K562 (cell line): ENCODE data around the gene NR6A1. TPM values are rescaled to one million over a fixed set of nuclear protein-coding genes. Genes with fewer than 3 reads are reported as not detected.
A peak's percentile ranks its signal among the peaks of the same experiment; 100 is the strongest.

Source experiments
- CCNT2 ChIP-seq: IDR thresholded peaks from 2 replicates; pipeline ENCODE4 v1.6.1; 2011; ENCODE audit warnings: borderline replicate concordance, low read depth, mild to moderate bottlenecking, moderate library complexity, mixed read lengths, low read length; ENCODE audit not compliant: insufficient read length; ENCODE audit errors: extremely low read depth
- CREB1 ChIP-seq, 2 experiments: sonication (generic) in 1 of 2; formaldehyde crosslinking in 1 of 2; IDR thresholded peaks; 2 replicates each; pipeline versions ENCODE4 v1.6.1 to v1.8.0; 2012 to 2022; ENCODE audit warnings: inconsistent platforms in 1 of 2, mild to moderate bottlenecking in 1 of 2, missing genetic modification reagents in 1 of 2, moderate library complexity in 1 of 2
- CTBP1 ChIP-seq: fragments of 450-650 bp; IDR thresholded peaks from 2 replicates; pipeline ENCODE4 v1.6.1; 2016; ENCODE audit warnings: borderline replicate concordance
- ESRRA ChIP-seq: fragments of 450-650 bp; IDR thresholded peaks from 2 replicates; pipeline ENCODE4 v1.6.1; 2014; ENCODE audit warnings: low read depth, mild to moderate bottlenecking, moderate library complexity, borderline replicate concordance
- FOXM1 ChIP-seq, 2 experiments: fragments of 450-650 bp in 1 of 2; sonication (generic) in 1 of 2; formaldehyde crosslinking in 1 of 2; IDR thresholded peaks; 2 replicates each; pipeline versions ENCODE4 v1.6.1 to v1.9.0; 2017 to 2022; ENCODE audit warnings: low read depth in 2 of 2, mild to moderate bottlenecking in 2 of 2, missing genetic modification reagents in 1 of 2, moderate library complexity in 1 of 2
- POLR2G ChIP-seq: fragments of 200-400 bp; formaldehyde crosslinking; IDR thresholded peaks from 2 replicates; pipeline ENCODE4 v1.6.1; 2017; ENCODE audit warnings: low read depth, mild to moderate bottlenecking, antibody characterized with exemption, low read length, moderate library complexity
- PTBP1 ChIP-seq: fragments of 200-400 bp; formaldehyde crosslinking; IDR thresholded peaks from 2 replicates; pipeline ENCODE4 v1.6.1; 2017; ENCODE audit warnings: low read depth, low read length
- RBM22 ChIP-seq: fragments of 200-400 bp; formaldehyde crosslinking; IDR thresholded peaks from 2 replicates; pipeline ENCODE4 v1.6.1; 2018; ENCODE audit warnings: low read length, low read depth; ENCODE audit not compliant: poor library complexity, severe bottlenecking
- SMAD4 ChIP-seq: fragments of 250-450 bp; sonication (Bioruptor Pico); conservative IDR thresholded peaks from 2 replicates; pipeline ENCODE4 v1.8.0; 2021; ENCODE audit warnings: inconsistent platforms, mild to moderate bottlenecking, moderate library complexity
- SRF ChIP-seq, 2 experiments: fragments of 250-450, 450-650 bp in 1 of 2; sonication (Bioruptor Pico) in 1 of 2; sonication (generic) in 1 of 2; formaldehyde crosslinking; IDR thresholded peaks; 2 replicates each; pipeline versions ENCODE4 v1.5.0 to v1.5.1; 2020 to 2022; ENCODE audit warnings: mild to moderate bottlenecking in 1 of 2, missing genetic modification reagents in 1 of 2
- TAL1 ChIP-seq: fragments of 450-650 bp; IDR thresholded peaks from 2 replicates; pipeline ENCODE4 v1.6.1; 2016; ENCODE audit warnings: mild to moderate bottlenecking
- YY1 ChIP-seq, 3 experiments: IDR thresholded peaks; 2 replicates each; pipeline ENCODE4 v1.6.1; 2011; ENCODE audit warnings: low read length in 2 of 3, mild to moderate bottlenecking in 2 of 3, moderate library complexity in 2 of 3, borderline replicate concordance in 1 of 3, control low read depth in 1 of 3, low read depth in 1 of 3; ENCODE audit not compliant: insufficient read depth in 3 of 3, insufficient replicate concordance in 2 of 3, control insufficient read depth in 1 of 3, insufficient read length in 1 of 3; ENCODE audit errors: extremely low read depth in 1 of 3
- ZBTB1 ChIP-seq: sonication (generic); formaldehyde crosslinking; IDR thresholded peaks from 2 replicates; pipeline ENCODE4 v1.8.1; 2023; ENCODE audit warnings: missing genetic modification reagents, low read depth, mild to moderate bottlenecking, borderline replicate concordance
- ZBTB17 ChIP-seq: fragments of 450-650 bp; formaldehyde crosslinking; IDR thresholded peaks from 2 replicates; pipeline ENCODE4 v1.4.0; 2020; ENCODE audit warnings: mild to moderate bottlenecking
- ZNF175 ChIP-seq: fragments of 200-800 bp; sonication (Bioruptor generic); IDR thresholded peaks from 2 replicates; pipeline ENCODE4 v1.6.1; 2016; ENCODE audit warnings: low read depth, mild to moderate bottlenecking, missing genetic modification characterization, missing compliant biosample characterization
- ZNF263 ChIP-seq: sonication (generic); formaldehyde crosslinking; IDR thresholded peaks from 2 replicates; pipeline ENCODE4 v1.8.0; 2022; ENCODE audit warnings: mild to moderate bottlenecking, missing genetic modification reagents, borderline replicate concordance
- polyA plus RNA-seq, 8 experiments: library from polyadenylated mRNA; depleted of rRNA in 4 of 8; stranded (reverse) in 5 of 8; unstranded in 3 of 8; fragments of >200 nt; fragmentation: Nextera tagmentation in 2 of 8; fragmentation: Illumina TruSeq in 1 of 8; extraction: Ambion mirVana in 2 of 8; extraction: Trizol in 1 of 8; gene quantifications; 2 replicates each; pipeline versions ENCODE4 v1.2.1 to v1.2.3, GENCODE V29; 2011 to 2014; ENCODE audit warnings: inconsistent platforms in 1 of 8, missing spikeins in 1 of 8
- total RNA-seq, 7 experiments: library from RNA; depleted of rRNA in 6 of 7; stranded (reverse); fragments of >200 nt in 6 of 7; fragmentation: Illumina TruSeq in 2 of 7; extraction: Trizol in 2 of 7; gene quantifications; 2 replicates each; pipeline versions ENCODE4 v1.2.1 to v1.2.3, GENCODE V29; 2011 to 2021; ENCODE audit warnings: low replicate concordance in 1 of 7
- TF ChIP-seq, protein P1 (sequence below), 3 experiments: fragments of 200-800 bp in 1 of 3; sonication (Bioruptor generic) in 1 of 3; sonication (generic) in 1 of 3; formaldehyde crosslinking in 1 of 3; IDR thresholded peaks; 2 replicates each; pipeline versions ENCODE4 v1.6.1 to v1.8.0; 2016 to 2022; ENCODE audit warnings: mild to moderate bottlenecking in 2 of 3, missing compliant biosample characterization in 2 of 3, missing genetic modification characterization in 2 of 3, missing genetic modification reagents in 1 of 3
- TF ChIP-seq, protein P2 (sequence below): IDR thresholded peaks from 2 replicates; pipeline ENCODE4 v1.6.1; 2014; ENCODE audit warnings: antibody characterized with exemption
- TF ChIP-seq, protein P3 (sequence below): fragments of 250-450 bp; sonication (Bioruptor Pico); IDR thresholded peaks from 2 replicates; pipeline ENCODE4 v1.8.0; 2021; ENCODE audit warnings: mild to moderate bottlenecking, moderate library complexity
- TF ChIP-seq, protein P4 (sequence below): fragments of 450-650 bp; formaldehyde crosslinking; IDR thresholded peaks from 2 replicates; pipeline ENCODE4 v1.4.0; 2020; ENCODE audit warnings: mild to moderate bottlenecking, moderate library complexity

The NR6A1 gene
- total and polyA plus RNA-seq, 9 of the 15 experiments (the other 6 are each of a cell fraction or from before 2014, with no cell fraction given) = 9.7 to 55.4 (median 28.3) TPM

DNA sequence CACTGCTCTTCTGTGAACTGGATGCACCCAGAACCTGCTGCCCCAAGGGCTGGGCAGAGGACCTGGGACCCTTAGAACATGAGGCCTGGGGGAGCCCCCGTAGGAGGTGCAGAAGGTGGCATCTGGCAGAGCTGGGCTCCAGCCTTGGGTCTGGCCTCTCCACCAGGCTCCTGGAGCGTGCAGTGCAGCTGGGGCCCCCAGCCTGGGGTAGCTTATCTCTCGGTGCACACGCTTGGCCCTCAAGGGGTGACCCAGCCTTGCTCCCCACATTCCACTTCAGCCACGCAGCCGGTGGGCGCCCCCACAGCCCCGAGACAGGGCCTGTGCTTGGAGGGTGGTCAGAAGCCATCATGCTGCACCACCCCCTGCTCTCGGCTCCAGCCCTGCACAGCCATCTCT, 258.3 kb downstream of the NR6A1 start (continued):
- TF ChIP-seq, protein P1, sequence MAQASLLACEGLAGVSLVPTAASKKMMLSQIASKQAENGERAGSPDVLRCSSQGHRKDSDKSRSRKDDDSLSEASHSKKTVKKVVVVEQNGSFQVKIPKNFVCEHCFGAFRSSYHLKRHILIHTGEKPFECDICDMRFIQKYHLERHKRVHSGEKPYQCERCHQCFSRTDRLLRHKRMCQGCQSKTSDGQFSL (CRISPR knock-in tag; IDR thresholded peaks at IDR 0.05) = no peak
- TF ChIP-seq, protein P1 (tag; IDR thresholded peaks at IDR 0.05) = no peak
- TF ChIP-seq POLR2G (peak; percentile 51), CTBP1 (no peak), CREB1 (IDR thresholded peaks at IDR 0.05) (no peak), CREB1 (CRISPR knock-in tag; IDR thresholded peaks at IDR 0.05) (no peak), SMAD4 (CRISPR knock-in tag) (0 out of 2 replicates have a peak, but pooled peaks have one; percentile 7), TAL1 (peak; percentile 26; the same call in 1 of the 2 replicates), ZNF263 (CRISPR knock-in tag) (no peak), ZNF175 (CRISPR knock-in tag) (no peak), ESRRA (no peak), PTBP1 (no peak), CCNT2 (peak; percentile 36), ZBTB1 (0 out of 2 replicates have a peak, but pooled peaks have one; percentile 10), ZBTB17 (CRISPR knock-in tag) (peak; percentile 48; the same call in 1 of the 2 replicates), FOXM1 (IDR thresholded peaks at IDR 0.05; ENCODE audit: low read depth) (no peak), FOXM1 (CRISPR knock-in tag; IDR thresholded peaks at IDR 0.05; ENCODE audit: low read depth) (no peak), RBM22 (no peak), YY1 (IDR thresholded peaks at IDR 0.05; ENCODE audit: borderline replicate concordance in 1 of 3, control insufficient read depth in 1 of 3, extremely low read depth in 1 of 3, insufficient read depth in 3 of 3, insufficient read length in 1 of 3, insufficient replicate concordance in 2 of 3, low read depth in 1 of 3, low read length in 2 of 3) (no peak), SRF (CRISPR knock-in tag; IDR thresholded peaks at IDR 0.05) (no peak)
- TF ChIP-seq, protein P2, sequence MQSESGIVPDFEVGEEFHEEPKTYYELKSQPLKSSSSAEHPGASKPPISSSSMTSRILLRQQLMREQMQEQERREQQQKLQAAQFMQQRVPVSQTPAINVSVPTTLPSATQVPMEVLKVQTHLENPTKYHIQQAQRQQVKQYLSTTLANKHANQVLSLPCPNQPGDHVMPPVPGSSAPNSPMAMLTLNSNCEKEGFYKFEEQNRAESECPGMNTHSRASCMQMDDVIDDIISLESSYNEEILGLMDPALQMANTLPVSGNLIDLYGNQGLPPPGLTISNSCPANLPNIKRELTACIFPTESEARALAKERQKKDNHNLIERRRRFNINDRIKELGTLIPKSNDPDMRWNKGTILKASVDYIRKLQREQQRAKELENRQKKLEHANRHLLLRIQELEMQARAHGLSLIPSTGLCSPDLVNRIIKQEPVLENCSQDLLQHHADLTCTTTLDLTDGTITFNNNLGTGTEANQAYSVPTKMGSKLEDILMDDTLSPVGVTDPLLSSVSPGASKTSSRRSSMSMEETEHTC = no peak
- TF ChIP-seq, protein P3, sequence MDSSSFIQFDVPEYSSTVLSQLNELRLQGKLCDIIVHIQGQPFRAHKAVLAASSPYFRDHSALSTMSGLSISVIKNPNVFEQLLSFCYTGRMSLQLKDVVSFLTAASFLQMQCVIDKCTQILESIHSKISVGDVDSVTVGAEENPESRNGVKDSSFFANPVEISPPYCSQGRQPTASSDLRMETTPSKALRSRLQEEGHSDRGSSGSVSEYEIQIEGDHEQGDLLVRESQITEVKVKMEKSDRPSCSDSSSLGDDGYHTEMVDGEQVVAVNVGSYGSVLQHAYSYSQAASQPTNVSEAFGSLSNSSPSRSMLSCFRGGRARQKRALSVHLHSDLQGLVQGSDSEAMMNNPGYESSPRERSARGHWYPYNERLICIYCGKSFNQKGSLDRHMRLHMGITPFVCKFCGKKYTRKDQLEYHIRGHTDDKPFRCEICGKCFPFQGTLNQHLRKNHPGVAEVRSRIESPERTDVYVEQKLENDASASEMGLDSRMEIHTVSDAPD (CRISPR knock-in tag) = no peak
- TF ChIP-seq, protein P4, sequence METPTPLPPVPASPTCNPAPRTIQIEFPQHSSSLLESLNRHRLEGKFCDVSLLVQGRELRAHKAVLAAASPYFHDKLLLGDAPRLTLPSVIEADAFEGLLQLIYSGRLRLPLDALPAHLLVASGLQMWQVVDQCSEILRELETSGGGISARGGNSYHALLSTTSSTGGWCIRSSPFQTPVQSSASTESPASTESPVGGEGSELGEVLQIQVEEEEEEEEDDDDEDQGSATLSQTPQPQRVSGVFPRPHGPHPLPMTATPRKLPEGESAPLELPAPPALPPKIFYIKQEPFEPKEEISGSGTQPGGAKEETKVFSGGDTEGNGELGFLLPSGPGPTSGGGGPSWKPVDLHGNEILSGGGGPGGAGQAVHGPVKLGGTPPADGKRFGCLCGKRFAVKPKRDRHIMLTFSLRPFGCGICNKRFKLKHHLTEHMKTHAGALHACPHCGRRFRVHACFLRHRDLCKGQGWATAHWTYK (CRISPR knock-in tag) = no peak
